Endodermal cell (in vitro differentiated cells): ENCODE data around the gene CA5A. TPM values are rescaled to one million over a fixed set of nuclear protein-coding genes. Genes with fewer than 3 reads are reported as not detected.

Experiments used
- DNase-seq: peaks from one replicate; pipeline ENCODE4 v3.0.0-alpha.2; 2017
- H3K27ac ChIP-seq: 2 replicates; pipeline ENCODE4 v1.5.1; 2013; ENCODE audit warnings: mild to moderate bottlenecking, low read depth, low read length, moderate library complexity
- H3K27me3 ChIP-seq: 2 replicates; pipeline ENCODE4 v1.6.1; 2013; ENCODE audit warnings: mild to moderate bottlenecking, low read length, moderate library complexity; ENCODE audit not compliant: insufficient read depth, control insufficient read depth, poor library complexity, severe bottlenecking
- H3K36me3 ChIP-seq: 2 replicates; pipeline ENCODE4 v1.7.0; 2013; ENCODE audit warnings: mild to moderate bottlenecking, low read length, moderate library complexity; ENCODE audit not compliant: control insufficient read depth, insufficient read depth
- H3K4me1 ChIP-seq: one replicate; pipeline ENCODE4 v1.7.0; 2013; ENCODE audit warnings: low read length; ENCODE audit not compliant: control insufficient read depth, insufficient read depth
- H3K4me3 ChIP-seq: 2 replicates; pipeline ENCODE4 v1.5.1; 2013; ENCODE audit warnings: mild to moderate bottlenecking, low read length, moderate library complexity
- H3K9ac ChIP-seq: 2 replicates; pipeline ENCODE4 v1.6.1; 2013; ENCODE audit warnings: mild to moderate bottlenecking, low read length, moderate library complexity; ENCODE audit not compliant: poor library complexity, severe bottlenecking; ENCODE audit errors: extremely low read depth
- H3K9me3 ChIP-seq: 2 replicates; pipeline ENCODE4 v1.6.1; 2013; ENCODE audit warnings: mild to moderate bottlenecking, low read length, moderate library complexity; ENCODE audit not compliant: control insufficient read depth
- H3K27ac Mint-ChIP-seq: 2 replicates; pipeline ENCODE4 v1.8.0; 2020; ENCODE audit warnings: mixed read lengths
- H3K27me3 Mint-ChIP-seq: 2 replicates; pipeline ENCODE4 v1.8.0; 2021; ENCODE audit warnings: mild to moderate bottlenecking, mixed read lengths; ENCODE audit not compliant: insufficient read depth
- H3K36me3 Mint-ChIP-seq: 2 replicates; pipeline ENCODE4 v1.8.0; 2020; ENCODE audit warnings: low read depth, mixed read lengths
- H3K4me1 Mint-ChIP-seq: 2 replicates; pipeline ENCODE4 v1.8.0; 2020; ENCODE audit warnings: mixed read lengths
- H3K4me3 Mint-ChIP-seq: 2 replicates; pipeline ENCODE4 v1.8.0; 2020; ENCODE audit warnings: mild to moderate bottlenecking, moderate library complexity, mixed read lengths
- H3K9me3 Mint-ChIP-seq: 2 replicates; pipeline ENCODE4 v1.8.0; 2020; ENCODE audit warnings: mild to moderate bottlenecking, mixed read lengths
- WGBS, 2 experiments: methylation state at CpG; one replicate each; pipeline versions ENCODE4 v1.1.5 to v1.1.7; 2013; ENCODE audit warnings: missing lambda C conversion rate in 2 of 2, mixed read lengths in 1 of 2; ENCODE audit not compliant: insufficient coverage in 1 of 2, insufficient read length in 1 of 2; 5-methylcytosine and 5-hydroxymethylcytosine counted together
- total RNA-seq, 2 donors: library from RNA; stranded (reverse); fragmentation: NEBNext Ultra II Directional in 1 of 2; extraction: Animal tissue kit (Norgen Biotek cat#: 25700) in 1 of 2; gene quantifications; 2 replicates in 1 of 2; 3 replicates in 1 of 2; pipeline ENCODE4 v1.2.1, GENCODE V29; 2021
- TF ChIP-seq, protein P1 (sequence below): fragments of 200-600 bp; sonication (generic); conservative IDR thresholded peaks from 2 replicates; pipeline ENCODE4 v1.5.0; 2021; ENCODE audit warnings: antibody characterized with exemption, mild to moderate bottlenecking

Gene CA5A
- total RNA-seq, 2 donors from 2014 or later: not detected

DNA sequence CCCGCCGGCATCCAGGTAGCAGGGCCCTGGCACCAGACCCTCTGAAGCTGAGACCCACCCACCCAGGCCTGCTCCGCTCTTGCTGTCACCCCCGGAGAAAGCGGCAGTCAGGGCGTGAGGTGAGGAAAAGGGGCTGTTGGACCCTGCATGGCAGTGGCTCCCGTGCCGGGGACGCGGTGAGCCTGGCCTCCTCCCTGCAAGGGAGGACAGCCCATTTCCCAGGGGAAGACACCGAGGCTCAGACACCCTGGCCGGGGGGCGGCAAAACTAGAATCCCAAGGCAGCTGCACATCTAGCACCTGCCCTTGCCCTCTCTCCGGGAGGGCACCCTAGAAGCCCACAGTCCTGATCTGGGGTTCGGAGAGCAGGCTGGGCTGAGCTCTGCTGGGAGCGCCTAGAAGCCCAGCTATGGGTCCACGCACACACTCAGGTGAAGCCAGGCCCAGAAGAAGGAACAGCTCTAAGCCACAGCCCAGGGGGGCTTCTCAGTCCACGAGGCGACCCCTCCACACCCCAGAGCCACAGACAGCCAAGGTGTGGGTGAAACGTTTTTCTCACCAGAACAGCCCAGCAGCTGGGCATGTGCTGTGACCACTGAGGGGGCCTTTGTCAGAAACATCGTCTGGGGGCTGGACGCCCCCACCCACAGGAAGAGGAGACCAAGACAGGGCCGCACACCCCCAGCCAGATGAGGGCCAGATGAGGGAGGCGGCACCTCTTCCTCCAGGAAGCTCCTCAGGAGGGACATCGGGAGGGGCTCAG, 89.4 kb downstream of the CA5A start:
- H3K27me3 Mint-ChIP-seq: peaks cover 6% of the 10 kb centered on the region
- peaks cover 9% of the 10 kb centered on the region for H3K4me1 Mint-ChIP-seq
- H3K36me3 Mint-ChIP-seq: peaks cover 57% of the 10 kb centered on the region
- WGBS, 2 experiments: 95 to 99% methylated on average over 19 to 25 of the region's 25 CpGs
- Histone ChIP-seq H3K27me3 (no peaks in the 10 kb centered on the region), H3K36me3 (peaks cover 97% of the 10 kb centered on the region), H3K4me1 (peaks cover 34% of the 10 kb centered on the region), H3K9me3 (no peaks in the 10 kb centered on the region), H3K27ac (no peak overlapping the region), H3K4me3 (no peak overlapping the region), H3K9ac (no peak overlapping the region)
- no peak overlapping the region for H3K4me3 Mint-ChIP-seq
- no peaks in the 10 kb centered on the region for H3K9me3 Mint-ChIP-seq
- no peak overlapping the region for H3K27ac Mint-ChIP-seq
- TF ChIP-seq, protein P1, sequence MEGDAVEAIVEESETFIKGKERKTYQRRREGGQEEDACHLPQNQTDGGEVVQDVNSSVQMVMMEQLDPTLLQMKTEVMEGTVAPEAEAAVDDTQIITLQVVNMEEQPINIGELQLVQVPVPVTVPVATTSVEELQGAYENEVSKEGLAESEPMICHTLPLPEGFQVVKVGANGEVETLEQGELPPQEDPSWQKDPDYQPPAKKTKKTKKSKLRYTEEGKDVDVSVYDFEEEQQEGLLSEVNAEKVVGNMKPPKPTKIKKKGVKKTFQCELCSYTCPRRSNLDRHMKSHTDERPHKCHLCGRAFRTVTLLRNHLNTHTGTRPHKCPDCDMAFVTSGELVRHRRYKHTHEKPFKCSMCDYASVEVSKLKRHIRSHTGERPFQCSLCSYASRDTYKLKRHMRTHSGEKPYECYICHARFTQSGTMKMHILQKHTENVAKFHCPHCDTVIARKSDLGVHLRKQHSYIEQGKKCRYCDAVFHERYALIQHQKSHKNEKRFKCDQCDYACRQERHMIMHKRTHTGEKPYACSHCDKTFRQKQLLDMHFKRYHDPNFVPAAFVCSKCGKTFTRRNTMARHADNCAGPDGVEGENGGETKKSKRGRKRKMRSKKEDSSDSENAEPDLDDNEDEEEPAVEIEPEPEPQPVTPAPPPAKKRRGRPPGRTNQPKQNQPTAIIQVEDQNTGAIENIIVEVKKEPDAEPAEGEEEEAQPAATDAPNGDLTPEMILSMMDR: no peak
- DNase-seq: no peak

DNA sequence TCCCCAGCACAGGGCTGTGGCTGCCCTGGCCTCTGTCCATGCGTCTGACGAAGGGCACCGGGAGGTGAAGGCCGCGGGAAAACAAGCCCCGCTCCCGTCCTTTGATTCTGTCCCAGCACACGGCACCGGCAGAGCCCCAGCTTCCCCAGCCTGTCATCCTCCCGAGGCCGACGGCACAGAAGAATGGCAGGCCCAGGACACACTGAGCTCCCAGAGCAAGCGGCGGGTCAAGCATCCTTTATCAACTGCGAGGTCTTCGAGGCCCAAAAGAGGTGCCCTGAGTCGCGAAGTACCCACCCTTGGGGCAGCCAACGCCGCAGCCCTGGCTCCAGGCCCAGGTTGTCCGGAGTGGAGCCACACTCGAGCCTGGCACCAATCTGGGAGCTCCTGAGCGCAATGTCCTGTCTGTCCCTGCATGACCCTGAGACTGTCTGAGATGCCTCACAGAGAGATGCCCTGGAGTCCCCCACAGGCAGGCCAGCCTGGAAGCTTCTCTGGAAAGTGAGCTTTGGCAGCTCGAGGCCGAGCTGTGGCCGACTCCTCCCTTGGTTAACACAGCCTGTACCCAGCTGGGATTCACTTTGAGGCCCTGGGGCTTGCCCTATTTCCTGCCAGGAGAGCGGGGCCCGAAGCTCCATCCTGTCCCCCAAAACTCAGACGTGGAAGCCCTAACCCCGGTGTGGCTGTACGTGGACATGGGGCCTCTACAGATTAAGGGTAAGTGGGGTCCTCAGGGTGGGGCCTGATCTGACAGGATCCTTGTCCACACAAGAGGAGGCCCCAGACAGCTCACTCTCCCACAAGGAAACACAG, 90.3 kb downstream of the CA5A start:
- peaks cover 3% of the 10 kb centered on the region for H3K4me1 Mint-ChIP-seq
- Histone ChIP-seq H3K36me3 (peaks cover 97% of the 10 kb centered on the region), H3K9me3 (no peaks in the 10 kb centered on the region), H3K4me3 (no peak overlapping the region), H3K9ac (no peak overlapping the region), H3K27ac (no peak overlapping the region), H3K27me3 (no peaks in the 10 kb centered on the region), H3K4me1 (peaks cover 26% of the 10 kb centered on the region)
- H3K36me3 Mint-ChIP-seq: peaks cover 60% of the 10 kb centered on the region
- TF ChIP-seq, protein P1: no peak
- no peak for DNase-seq
- H3K4me3 Mint-ChIP-seq: no peak overlapping the region
- H3K9me3 Mint-ChIP-seq: no peaks in the 10 kb centered on the region
- peak overlapping the region; percentile 35 for H3K27ac Mint-ChIP-seq
- H3K27me3 Mint-ChIP-seq: peaks cover 6% of the 10 kb centered on the region
- 97% methylated on average over 28 to 31 of the region's 31 CpGs for WGBS, 2 experiments

DNA sequence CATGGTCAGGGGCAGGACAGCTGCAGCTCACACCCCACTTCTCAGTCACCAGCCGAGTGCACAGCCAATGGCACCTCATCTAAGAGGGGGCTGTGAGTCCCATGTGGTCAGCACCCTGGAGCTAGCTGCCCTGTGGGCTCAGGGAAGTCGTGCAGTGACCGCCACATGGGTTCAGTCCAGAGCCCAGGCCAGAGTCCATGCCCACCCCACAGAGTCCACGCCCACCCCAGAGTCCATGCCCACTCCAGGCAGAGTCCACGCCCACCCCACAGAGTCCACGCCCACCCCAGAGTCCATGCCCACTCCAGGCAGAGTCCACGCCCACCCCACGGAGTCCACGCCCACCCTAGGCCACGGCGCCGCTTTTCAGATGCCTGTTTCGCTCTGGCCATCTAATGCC, 91.1 kb downstream of the CA5A start:
- H3K4me3 Mint-ChIP-seq: no peak overlapping the region
- Histone ChIP-seq H3K27me3 (no peaks in the 10 kb centered on the region), H3K9me3 (no peaks in the 10 kb centered on the region), H3K27ac (no peak overlapping the region), H3K9ac (no peak overlapping the region), H3K36me3 (peaks cover 97% of the 10 kb centered on the region), H3K4me1 (peaks cover 18% of the 10 kb centered on the region), H3K4me3 (no peak overlapping the region)
- no peak for DNase-seq
- H3K27ac Mint-ChIP-seq: no peak overlapping the region
- peaks cover 4% of the 10 kb centered on the region for H3K27me3 Mint-ChIP-seq
- 87% methylated on average over 7 to 13 of the region's 13 CpGs for WGBS, 2 experiments
- TF ChIP-seq, protein P1: no peak
- H3K36me3 Mint-ChIP-seq: peaks cover 55% of the 10 kb centered on the region
- peaks cover 2% of the 10 kb centered on the region for H3K4me1 Mint-ChIP-seq
- H3K9me3 Mint-ChIP-seq: no peaks in the 10 kb centered on the region
